Calu3 (cell line): Measurements from ENCODE around the gene DAZAP2. TPM values are rescaled to one million over a fixed set of nuclear protein-coding genes. Genes with fewer than 3 reads are reported as not detected.

Experiments used
- BruUV-seq: library from RNA; stranded (reverse); fragments of 400-500 nt; replicated peaks from 2 replicates; lab custom pipeline; 2021; lab: Mats Ljungman, UMichigan
- CTCF ChIA-PET: fragments of 300-600 bp; sonication (Branson Sonifier 250); formaldehyde crosslinking; loops from one replicate; lab custom pipeline; 2022; ENCODE audit warnings: antibody characterized with exemption; lab: Charles Lee
- DNase-seq: peaks from one replicate; pipeline ENCODE4 v3.0.0; 2022
- H3K27ac Mint-ChIP-seq: one replicate; pipeline ENCODE4 v1.8.0; 2022; ENCODE audit warnings: mixed read lengths; ENCODE audit not compliant: unreplicated experiment
- H3K27me3 Mint-ChIP-seq: one replicate; pipeline ENCODE4 v1.8.0; 2022; ENCODE audit warnings: mixed read lengths; ENCODE audit not compliant: unreplicated experiment
- H3K36me3 Mint-ChIP-seq: one replicate; pipeline ENCODE4 v1.8.0; 2022; ENCODE audit warnings: mild to moderate bottlenecking, moderate library complexity, mixed read lengths; ENCODE audit not compliant: insufficient read depth, unreplicated experiment
- H3K4me1 Mint-ChIP-seq: one replicate; pipeline ENCODE4 v1.8.0; 2022; ENCODE audit warnings: mild to moderate bottlenecking, low read depth, mixed read lengths; ENCODE audit not compliant: unreplicated experiment
- H3K4me3 Mint-ChIP-seq: one replicate; pipeline ENCODE4 v1.8.0; 2022; ENCODE audit warnings: mild to moderate bottlenecking, low read depth, moderate library complexity, mixed read lengths; ENCODE audit not compliant: unreplicated experiment
- H3K9me3 Mint-ChIP-seq: one replicate; pipeline ENCODE4 v1.8.0; 2022; ENCODE audit warnings: low read depth, mixed read lengths; ENCODE audit not compliant: unreplicated experiment
- CTCF ChIP-seq: fragments of 200-600 bp; IDR thresholded peaks from one replicate; pipeline ENCODE4 v1.8.0; 2022; ENCODE audit warnings: antibody characterized with exemption; ENCODE audit not compliant: unreplicated experiment
- intact Hi-C: fragments of 100-400 bp; cut with micrococcal nuclease; formaldehyde crosslinking; loops from one replicate; pipeline ENCODE4 v1.10.0; 2022; ENCODE audit not compliant: unreplicated experiment
- total RNA-seq: library from RNA; stranded (reverse); gene quantifications from 2 replicates; pipeline ENCODE4 v1.2.3, GENCODE V29; 2022

Gene DAZAP2
- total RNA-seq, 1 experiment from 2014 or later = 103 TPM

GRCh38 chr12:51263341-51263740, 24.7 kb downstream of the DAZAP2 start:
- no TSS peak for BruUV-seq
- Mint-ChIP-seq H3K4me1 (peaks cover 17% of the 10 kb centered on the region), H3K27ac (no peak overlapping the region), H3K36me3 (peaks cover 36% of the 10 kb centered on the region), H3K27me3 (no peaks in the 10 kb centered on the region), H3K4me3 (no peak overlapping the region), H3K9me3 (no peaks in the 10 kb centered on the region)
- CTCF ChIA-PET = interaction anchor here (0.7 to 2.1 kb wide), 2 partner anchors 78 to 476 kb away, joined by 4 to 22 read pairs; no protein-coding TSS in a partner anchor
- no peak for DNase-seq
- TF ChIP-seq CTCF = no peak
- intact Hi-C loops = no loop called here

- Mint-ChIP-seq H3K36me3 (peaks cover 44% of the 10 kb centered on the region), H3K9me3 (no peaks in the 10 kb centered on the region), H3K4me3 (no peak overlapping the region), H3K27me3 (no peaks in the 10 kb centered on the region), H3K27ac (no peak overlapping the region), H3K4me1 (peaks cover 17% of the 10 kb centered on the region)
- BruUV-seq = no TSS peak
- CTCF ChIA-PET = interaction anchor here (0.6 to 0.7 kb wide), 3 partner anchors 20 to 98 kb away, joined by 4 to 8 read pairs (median 4); no protein-coding TSS in a partner anchor
- TF ChIP-seq CTCF = no peak
- DNase-seq = no peak
- intact Hi-C loops = no loop called here
Measured at GRCh38 chr12:51264297-51264696, 25.7 kb downstream of the DAZAP2 start.

GRCh38 chr12:51265024-51265423, 26.4 kb downstream of the DAZAP2 start:
- DNase-seq = no peak
- Mint-ChIP-seq H3K36me3 (peaks cover 51% of the 10 kb centered on the region), H3K27me3 (no peaks in the 10 kb centered on the region), H3K4me1 (peaks cover 17% of the 10 kb centered on the region), H3K4me3 (no peak overlapping the region), H3K27ac (no peak overlapping the region), H3K9me3 (no peaks in the 10 kb centered on the region)
- no peak for TF ChIP-seq CTCF
- intact Hi-C loops = loop anchor here (5.0 kb wide), 1 partner anchor 42 kb away; no protein-coding TSS in a partner anchor
- CTCF ChIA-PET = interaction anchor here (0.6 kb wide), 1 partner anchor 97 kb away, joined by 4 read pairs; no protein-coding TSS in a partner anchor
- BruUV-seq = no TSS peak

GRCh38 chr12:51269174-51270066, 30.8 kb downstream of the DAZAP2 start:
- no peaks in the 10 kb centered on the region for H3K9me3 Mint-ChIP-seq
- H3K27me3 Mint-ChIP-seq = no peaks in the 10 kb centered on the region
- no peak for TF ChIP-seq CTCF
- CTCF ChIA-PET = interaction anchor here (2.5 to 2.7 kb wide), 2 partner anchors 39 to 72 kb away, joined by 11 to 27 read pairs; no protein-coding TSS in a partner anchor
- BruUV-seq = no TSS peak
- peak overlapping the region; percentile 83 for H3K4me3 Mint-ChIP-seq
- intact Hi-C loops = loop anchor here (2.0 to 5.0 kb wide), 2 partner anchors 38 to 71 kb away; no protein-coding TSS in a partner anchor
- H3K4me1 Mint-ChIP-seq = peaks cover 27% of the 10 kb centered on the region
- H3K36me3 Mint-ChIP-seq = peaks cover 54% of the 10 kb centered on the region
- DNase-seq = peak; percentile 69
- peak overlapping the region; percentile 95 for H3K27ac Mint-ChIP-seq
